RPMI7951 (cell line): Measurements from ENCODE around the gene RAMP3. TPM values are rescaled to one million over a fixed set of nuclear protein-coding genes. Genes with fewer than 3 reads are reported as not detected.
"Not testable (repeated sequence)": the region's sequence is repeated elsewhere in the genome, so short reads cannot be mapped to it uniquely, and the experiment has no call there.

Source experiments
- DNase-seq: peaks from one replicate; pipeline ENCODE4 v3.0.0-alpha.2; 2012; ENCODE audit warnings: low read depth
- total RNA-seq: library from RNA; depleted of rRNA; stranded (reverse); fragments of >200 nt; shearing (Covaris generic); gene quantifications from 2 replicates; pipeline ENCODE4 v1.2.3, GENCODE V29; 2014; rRNA removed

RAMP3 gene, protein sequence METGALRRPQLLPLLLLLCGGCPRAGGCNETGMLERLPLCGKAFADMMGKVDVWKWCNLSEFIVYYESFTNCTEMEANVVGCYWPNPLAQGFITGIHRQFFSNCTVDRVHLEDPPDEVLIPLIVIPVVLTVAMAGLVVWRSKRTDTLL
- 0.78 and 0.84 TPM in 2 replicates for total RNA-seq

DNA sequence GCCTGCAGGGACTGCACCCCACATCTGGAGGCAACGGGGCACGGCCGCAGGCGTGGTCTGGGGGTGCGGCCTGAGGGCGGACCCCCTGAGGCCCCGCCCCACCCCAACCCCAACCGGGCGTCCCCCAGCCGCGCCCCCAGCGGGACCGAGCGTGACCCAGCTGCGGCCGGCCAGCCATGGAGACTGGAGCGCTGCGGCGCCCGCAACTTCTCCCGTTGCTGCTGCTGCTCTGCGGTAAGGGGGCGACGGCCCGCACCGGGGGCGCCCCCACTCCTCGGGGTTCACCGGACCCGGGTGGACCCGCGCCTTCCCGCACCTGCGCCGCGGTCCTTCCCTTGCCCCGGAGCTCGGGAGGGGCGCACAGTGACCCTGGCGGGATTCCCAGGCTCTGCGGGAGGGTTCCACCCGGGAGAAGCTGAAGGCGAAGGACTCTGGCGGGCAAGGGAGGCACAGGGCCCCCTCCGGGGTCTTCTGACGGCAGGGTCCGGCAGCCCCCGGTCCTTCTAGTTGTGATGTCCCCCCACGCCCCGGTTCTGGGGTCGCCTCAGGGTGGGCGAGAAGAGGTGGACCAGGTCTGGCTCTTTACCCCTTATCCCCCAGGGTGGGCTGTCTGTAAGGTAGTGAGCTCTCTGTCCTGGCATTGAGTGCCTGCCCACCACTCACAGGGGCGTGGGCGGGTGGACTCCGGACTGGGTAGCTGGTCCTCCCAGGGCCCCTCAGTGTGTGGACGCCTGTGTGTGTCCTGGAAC, at the start of gene RAMP3:
Gene RAMP3, plus strand, starts transcription at position 139 of the 749 bp plus-strand sequence. Its CDS starts 38 bp downstream, at position 177.
- no peak for DNase-seq

DNA sequence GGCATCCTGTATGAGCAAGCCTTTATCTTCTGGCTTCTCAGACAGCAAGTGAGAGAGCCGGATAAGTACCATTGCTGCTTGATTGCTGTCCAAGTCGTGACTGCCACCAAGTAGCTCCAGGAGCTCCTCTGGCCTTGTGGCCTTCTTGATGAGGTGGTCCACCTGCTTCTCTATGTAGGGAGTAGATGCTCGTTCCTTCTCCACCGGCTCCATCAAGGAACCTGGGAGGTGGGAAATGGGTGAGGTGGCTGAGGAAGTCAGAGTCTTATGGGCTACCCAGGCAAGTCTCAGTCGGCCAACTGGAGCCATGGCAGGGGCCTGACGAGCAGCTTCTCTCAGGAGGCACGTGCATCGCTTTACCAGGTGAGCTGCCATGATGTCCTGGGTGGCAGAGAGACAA, 48.7 kb upstream of the RAMP3 start:
- DNase-seq, result no peak

DNA sequence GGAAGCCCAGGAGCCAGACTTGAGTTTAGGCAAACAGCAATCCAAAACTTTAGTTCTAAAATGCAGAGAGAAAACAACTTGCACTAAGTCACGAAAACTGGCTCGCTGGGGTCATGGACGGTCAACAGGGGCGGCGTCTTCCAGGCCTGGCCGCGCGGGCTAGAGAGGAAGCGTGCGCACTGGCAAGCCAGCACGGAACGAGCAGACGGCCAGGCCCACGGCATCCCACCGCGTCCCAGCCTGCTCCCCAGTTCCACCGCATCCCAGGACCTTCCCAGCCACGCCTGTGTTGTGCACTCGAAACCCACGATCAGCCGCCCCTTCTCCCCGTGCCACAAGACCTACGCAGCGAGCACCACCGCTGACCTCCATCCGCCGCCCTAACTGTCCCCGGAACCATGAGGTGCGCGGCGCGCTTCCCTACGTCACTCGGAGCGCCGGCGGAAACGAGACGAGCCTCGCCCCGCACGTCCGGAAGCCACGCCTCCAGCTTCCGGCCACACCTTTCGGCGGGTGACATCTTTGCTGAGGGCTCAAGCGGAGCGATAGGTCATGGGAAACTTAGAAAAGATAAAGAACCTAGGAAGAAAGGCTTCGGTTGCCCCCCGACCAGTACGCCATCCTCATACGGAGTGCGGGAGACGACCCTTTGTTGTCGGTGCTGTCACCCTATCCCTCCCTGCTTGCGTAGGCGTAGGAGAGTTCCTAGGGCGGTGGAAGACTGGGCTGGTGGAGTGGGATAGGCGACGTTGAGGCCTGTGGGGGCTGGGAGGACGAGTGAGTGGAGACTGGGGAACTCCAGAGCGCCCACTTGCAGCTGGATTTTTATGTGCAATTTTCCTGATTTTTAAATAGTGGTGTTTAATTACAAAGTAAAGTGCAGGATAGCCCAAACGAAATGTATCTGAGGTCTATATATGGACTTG, 46.0 kb upstream of the RAMP3 start, which contains the start of gene TBRG4:
Gene TBRG4, minus strand, starts transcription at position 400 of the 926 bp plus-strand sequence. CDS start 2,460 bp downstream, outside the sequence.
- peak; percentile 96 for DNase-seq

DNA sequence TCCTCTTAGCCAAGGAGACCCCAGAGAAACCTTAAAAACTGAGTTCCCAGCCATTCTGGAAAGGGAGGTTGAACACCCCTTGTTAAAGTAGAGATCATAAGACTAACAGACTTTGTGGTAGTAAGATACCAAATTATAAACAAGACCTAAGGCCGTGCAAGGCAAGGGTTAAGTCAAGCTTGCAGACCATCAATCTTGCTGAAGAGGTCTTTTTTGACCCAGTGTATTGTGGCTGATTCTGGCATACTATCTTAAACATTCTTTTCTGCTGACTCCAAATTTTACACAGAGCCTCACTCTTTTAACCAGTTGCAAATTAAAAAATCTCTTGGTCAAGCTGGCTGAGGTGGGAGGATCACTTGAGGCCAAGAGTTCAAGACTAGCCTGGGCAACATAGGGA, 44.9 kb upstream of the RAMP3 start:
- DNase-seq, result peak; percentile 48

DNA sequence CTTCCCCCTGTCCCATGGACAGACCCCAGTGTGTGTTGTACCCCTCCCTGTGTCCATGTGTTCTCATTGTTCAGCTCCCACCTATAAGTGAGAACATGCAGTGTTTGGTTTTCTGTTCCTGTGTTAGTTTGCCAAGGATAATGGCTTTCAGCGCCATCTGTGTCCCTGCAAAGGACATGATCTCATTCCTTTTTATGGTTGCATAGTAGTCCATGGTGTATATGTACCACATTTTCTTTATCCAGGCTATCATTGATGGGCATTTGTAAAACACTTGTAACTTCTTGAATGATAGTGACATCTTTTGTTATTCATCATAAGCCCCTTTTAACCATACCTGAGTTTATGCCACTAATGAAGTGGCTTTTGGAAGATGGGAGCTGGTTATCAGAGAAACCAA, 43.3 kb upstream of the RAMP3 start:
- DNase-seq, result not testable (repeated sequence)

DNA sequence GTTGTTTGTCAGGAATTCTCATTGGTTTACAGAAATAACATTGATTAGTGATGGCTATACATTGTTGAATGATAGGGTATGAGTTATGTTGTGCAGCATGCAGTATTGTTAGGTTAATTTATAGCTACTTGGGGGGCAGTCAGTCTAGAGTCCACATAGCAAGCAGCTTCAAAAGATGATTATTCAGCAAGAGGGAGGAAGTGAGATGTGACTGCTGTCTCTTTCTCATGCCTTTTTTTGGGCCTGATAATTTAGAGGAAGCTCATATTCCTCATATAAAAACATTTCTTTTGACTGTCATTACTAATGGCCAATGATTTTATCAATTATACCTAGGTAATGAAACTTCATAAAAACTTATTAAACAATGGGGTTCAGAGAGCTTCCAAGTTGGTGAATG, 42.7 kb upstream of the RAMP3 start:
- no peak for DNase-seq

DNA sequence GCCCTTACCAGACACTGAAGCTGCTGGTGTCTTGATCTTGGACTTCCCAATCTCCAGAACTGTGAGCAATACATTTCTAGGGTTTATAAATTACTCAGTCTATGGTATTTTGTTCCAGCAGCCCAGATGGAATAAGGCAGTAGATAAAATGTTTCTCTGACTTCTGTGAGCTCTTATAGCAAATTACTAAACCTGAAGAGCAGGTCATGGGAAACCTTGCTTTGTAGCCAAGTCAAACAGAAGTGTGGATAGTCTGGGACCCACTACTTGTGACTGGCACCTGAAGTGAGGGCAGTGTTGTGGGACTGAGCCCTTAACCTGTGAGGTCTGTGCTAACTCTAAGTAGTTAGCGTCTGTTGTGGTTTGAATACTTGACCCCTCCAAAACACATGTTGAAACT, 41.5 kb upstream of the RAMP3 start:
- DNase-seq, result no peak

DNA sequence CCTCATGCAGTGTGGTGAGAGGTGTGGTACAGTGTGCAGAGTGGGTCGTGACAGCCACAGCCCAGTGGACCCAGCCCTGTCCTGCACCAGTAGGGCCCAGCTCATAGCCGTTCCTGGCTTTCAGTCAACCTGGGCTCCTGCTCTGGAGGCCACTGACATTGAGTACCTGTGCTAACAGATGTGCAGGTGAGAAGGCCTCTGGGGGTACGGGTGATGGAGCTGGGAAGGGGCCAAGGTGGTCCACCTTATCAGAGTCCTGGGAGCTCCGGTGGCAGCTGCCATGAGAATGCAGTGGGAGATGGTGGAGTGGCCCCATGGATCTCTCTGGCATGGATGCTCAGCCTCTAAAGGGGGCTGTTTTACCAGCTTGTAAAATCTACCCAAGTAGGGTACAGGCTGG, 40.0 kb upstream of the RAMP3 start:
- no peak for DNase-seq

DNA sequence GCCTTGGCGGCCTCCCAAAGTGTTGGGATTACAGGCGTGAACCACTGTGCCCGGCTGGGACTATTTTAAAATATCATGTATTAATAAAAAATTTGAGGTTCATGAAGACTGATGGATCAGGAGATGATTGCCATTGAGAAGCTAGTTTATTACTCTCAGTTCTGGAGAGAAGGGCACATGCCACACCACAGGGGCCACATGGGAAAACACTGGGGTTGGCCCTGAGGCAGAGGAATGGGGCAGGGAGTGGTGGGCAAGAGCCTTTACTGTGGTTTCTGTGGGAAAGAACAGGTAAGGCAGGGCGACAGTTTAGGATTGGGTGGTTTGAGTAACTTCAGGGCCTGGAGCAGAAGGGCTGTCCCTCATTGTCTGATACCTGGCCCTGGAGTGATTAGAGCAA, 39.3 kb upstream of the RAMP3 start:
- no peak for DNase-seq

DNA sequence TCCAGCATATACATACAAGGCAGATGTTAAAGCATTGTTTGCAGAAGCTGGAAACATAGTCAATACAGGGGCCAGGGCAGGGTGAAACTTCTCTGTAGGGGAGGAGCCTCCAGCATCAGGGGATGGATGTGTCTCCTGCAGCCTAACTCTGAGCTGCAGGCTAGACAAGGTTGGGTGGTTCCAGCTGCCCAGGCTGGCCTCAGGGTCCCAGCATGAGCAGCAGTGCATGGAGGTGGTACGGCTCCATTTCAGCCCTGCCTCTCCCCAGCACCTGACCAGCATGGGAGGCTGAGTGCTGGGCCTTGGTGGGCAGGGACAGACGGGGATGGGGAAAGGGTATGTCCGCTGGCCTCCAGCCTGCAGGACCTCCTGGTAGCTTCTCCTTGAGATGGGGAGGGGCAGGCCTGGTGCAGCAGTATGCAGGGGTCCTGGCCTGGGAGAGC, 38.7 kb upstream of the RAMP3 start:
- DNase-seq, result no peak

DNA sequence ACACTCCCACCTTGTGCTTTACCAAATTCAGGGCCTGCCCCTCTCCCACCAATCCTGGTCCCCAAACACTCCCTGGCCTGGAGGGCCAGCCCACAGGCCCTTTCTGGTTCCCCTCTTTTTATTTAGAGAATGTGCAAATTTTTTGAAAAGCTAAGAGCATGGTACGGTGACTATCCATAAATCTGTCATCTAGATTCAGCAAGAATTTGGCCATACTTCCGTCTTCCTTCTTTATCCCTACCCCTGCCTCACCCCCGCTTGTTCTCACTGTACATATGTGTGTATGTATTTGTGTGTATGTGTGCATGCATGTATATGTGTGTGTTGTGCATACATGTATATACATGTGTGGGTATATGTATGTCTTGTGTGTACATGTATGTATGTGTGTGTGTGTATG, 38.0 kb upstream of the RAMP3 start:
- DNase-seq, result no peak

DNA sequence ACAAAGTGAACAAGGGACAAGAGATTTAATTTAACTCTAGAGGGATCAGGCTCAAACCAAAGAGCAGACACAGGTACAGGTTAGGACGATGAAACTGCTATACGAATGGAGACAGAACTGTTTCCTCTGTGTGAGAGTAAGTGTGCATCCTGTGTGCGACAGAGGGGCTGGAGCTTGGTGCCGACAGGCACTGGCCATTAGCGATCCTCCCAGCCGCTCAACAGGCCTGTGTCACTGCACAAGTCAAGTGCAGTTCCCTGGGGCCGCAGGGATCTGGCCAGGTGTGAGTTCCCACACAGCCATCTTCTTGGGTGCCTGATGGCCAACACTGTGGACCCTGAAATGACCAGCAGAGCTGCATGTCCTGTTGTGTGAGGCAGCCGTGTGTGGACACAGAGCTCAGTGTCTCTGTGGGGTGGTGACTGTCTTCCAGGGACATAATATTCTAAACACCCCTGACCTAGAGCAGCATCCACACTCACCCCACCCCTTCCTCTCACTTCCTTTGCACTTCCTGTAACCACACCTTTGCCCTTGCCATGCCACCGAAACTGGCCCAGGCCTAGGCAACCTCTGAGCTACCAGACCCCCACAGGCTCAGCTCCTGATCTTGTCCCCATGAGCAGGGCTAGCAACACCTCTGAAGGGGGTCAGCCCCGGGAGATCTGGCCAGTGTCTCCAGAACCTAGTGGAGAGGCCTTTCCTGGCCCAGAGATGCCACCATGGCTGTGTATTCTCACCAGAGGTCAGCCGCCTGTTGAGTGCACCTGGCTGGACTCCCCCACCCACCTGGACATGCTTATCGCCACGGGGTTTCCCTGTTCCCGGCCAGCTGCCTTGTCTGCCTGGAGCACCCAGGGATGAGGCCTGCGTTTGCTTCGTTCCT, 34.4 kb upstream of the RAMP3 start:
- DNase-seq, result no peak

DNA sequence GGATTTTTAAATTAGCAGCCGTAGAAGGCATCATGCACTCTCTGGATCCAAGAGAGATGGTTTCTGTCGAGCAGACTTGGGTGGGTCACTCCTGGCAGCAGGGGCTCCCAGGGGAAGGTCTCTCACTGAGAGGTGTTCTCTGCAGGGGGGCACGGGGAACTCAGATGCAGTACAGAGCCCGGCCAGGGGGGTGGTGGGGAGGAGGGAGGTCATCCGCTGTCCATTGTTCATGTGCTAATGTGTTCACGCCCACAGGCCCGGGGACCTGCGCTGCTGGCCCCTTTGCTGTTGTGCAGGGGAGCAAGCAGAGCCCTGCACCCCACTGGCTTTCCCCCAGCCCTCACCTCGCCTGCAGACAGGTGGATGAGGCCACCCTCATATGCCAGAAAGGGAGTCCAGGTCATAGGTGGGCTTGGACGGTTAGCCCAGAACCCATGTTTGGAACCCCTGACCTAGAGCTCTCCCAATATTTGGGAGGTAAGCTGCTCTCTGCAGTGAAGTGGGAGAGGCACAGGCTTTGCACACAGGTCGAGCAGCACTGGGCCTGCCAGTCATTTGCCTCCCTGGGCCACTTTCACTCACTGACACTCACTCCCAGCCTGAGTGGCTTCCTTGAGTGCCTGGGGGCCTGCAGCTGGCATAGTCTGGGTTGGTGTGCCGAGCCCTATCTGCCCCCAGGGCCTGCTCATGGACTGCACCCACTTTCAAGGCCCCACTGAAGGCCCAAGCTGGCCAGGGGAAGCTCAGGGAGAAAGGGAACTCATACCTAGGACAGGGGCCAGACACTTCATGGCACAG, 33.5 kb upstream of the RAMP3 start:
- no peak for DNase-seq

DNA sequence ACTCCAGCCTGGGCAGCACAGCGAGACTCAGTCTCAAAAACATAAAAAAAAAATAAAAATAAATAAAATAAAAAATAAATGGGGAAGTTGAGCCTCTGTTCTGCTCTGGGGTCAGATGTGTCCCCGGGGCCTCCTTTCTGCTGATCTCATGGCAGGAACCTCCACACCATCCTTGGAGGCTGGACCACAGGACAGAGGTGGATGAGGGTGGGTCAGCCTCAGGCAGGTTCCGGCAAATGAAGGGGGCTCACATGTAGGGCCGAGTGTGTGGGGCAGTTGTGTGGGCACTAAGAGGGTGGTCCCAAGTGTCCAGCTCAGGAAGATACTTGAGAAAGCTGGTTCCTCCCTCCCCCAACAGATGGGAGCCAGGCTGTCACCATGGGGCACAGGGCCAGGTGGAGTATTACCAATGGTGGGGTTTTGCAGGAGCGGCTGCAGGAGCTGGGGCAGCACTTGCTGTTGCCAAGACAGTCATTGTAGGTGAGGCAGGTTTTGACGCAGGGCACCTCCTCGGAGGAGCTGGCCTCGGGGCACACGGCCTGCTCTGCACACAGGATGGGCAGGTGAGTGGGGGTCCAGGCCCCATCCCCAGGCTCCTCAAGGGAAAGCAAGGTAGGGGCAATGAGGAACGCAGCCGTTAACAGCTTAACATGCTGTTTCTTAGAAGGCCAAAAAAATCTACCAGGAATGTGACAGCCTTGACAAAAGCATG, 32.2 kb upstream of the RAMP3 start:
- DNase-seq, result no peak

DNA sequence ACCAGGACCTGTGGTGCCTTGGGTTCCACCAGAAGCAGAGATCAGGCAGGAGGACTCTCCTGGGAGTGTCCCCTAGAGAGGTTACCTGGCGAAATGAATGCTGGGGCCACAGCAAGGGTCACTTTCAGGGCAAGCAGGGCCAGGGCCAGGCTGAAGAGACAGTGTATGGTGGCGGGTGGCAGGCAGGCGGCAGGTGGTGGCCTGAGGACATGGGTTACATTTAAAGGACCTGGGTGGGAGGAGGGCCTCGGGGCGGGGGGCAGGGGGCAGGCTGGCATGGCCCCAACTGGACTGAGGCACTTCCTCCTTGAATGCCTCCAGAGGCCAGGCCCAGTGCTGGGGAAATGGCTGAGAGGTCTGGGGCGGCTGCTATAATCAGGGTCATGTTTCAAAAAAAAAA, 31.4 kb upstream of the RAMP3 start:
- no peak for DNase-seq

DNA sequence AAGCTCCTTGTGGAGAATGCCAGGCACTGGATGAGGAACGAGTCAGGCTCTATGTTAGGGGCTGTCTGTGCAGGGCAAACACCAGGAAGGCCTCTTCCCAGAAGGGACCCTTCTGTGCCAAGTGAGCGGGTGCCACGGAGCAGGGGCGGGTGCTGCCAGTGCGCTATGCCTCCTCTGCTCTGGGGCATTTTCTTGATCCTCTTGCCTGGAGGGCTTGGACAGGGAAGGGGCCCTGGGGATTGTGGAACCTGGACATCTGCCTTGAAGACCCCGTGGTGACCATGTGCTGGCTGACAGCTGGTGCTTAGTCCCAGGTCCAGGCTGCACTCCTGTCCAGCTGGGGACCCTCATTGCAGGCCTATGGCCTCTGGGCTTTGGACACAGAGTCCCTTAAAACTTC, 30.7 kb upstream of the RAMP3 start:
- no peak for DNase-seq

DNA sequence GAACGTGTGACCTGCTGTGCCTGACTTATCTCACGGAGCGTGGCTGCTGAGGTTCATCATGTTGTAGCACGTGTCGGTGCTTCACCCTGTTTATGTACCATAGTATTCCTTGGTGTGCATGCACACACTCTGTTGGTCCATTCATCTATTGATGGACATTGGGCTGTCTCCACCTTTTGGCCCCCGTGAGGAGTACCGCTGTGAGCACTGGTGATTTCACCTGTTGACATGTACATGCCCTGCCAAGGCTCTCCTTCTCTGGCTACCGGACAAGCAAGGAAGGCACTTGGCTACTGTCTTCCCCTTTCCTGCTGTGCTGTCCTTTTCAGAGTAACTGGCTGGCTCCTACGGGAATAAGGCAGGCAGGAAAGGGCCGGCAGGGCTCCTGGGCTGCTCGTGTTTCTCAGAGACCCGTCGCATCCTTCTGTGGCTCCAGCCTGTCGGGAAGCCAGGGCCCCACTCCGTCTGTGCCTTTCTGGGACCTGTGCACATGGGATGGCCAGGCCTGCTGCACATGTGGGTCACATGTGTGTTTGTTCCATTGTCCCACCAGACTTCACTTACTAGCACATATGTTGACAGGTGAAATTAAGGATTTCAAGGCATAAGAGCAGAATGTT, 28.3 kb upstream of the RAMP3 start:
- no peak for DNase-seq

DNA sequence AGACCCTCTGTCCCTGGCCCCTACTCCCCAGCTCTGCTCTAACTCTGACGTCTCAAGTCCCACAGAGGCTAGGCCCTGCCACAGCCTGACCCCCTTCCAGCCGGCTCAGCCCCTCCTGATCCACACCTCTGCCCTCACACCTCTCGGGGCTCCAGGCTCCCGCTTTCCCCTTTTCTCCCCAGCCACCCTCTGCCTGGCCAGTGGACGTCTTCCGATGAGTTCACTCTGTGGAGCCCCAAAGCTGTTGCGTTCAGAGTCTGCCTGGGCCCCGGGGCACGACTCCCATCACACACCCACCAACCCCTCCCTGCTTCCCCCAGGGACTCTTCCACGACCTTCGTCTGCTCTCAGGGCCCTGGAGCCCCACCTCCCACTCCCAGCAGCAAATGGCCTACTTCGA, 27.7 kb upstream of the RAMP3 start:
- DNase-seq, result no peak

DNA sequence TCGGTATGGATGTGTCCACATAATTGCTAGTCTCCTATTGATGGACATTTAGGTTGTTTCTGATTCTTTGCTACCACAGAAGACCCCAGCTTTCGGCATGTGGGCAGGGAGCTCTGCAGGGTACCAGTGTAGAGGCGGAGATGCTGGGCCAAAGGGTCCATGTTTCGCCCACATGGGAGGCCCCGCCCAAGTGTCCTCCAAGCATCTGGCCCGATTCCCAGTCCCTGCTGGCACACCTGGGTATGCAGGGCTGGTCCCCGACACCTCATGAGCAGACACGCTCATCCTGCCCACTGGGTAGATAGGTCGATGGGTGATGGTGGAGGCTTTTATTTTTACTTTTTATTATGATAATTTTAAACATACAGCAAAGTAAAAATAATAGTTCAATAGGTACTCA, 26.7 kb upstream of the RAMP3 start:
- no peak for DNase-seq
